ENCODE measurements around the gene CLMP.

CLMP gene

GRCh38 chr11:123235117-123235655, 40.1 kb upstream of the CLMP start:
- Histone ChIP-seq H2BK12ac (ENCODE audit: low read length) (no peak overlapping the region), H4K8ac (ENCODE audit: low read depth, low read length) (no peak overlapping the region), H3K36me3 (replicated peaks in 1 of 2; ENCODE audit: control insufficient read depth in 2 of 2, insufficient read depth in 2 of 2, low read length in 2 of 2) (no peaks in the 10 kb centered on the region), H2AK5ac (ENCODE audit: low read depth, low read length) (no peak overlapping the region), H3K27me3 (ENCODE audit: control insufficient read depth in 3 of 3, insufficient read depth in 3 of 3, low read depth in 1 of 3, low read length in 3 of 3) (no peaks in the 10 kb centered on the region), H3K4me1 (ENCODE audit: control insufficient read depth in 2 of 2, insufficient read depth in 1 of 2, low read depth in 1 of 2, low read length in 2 of 2) (peaks cover 0 to 9% of the 10 kb centered on the region in 2 donors), H4K91ac (ENCODE audit: low read depth, low read length, poor library complexity) (no peak overlapping the region), H3K27ac (replicated peaks; ENCODE audit: low read length) (no peak overlapping the region), H2AFZ (ENCODE audit: low read length) (no peak overlapping the region), H3K23ac (ENCODE audit: low read depth, low read length, poor library complexity) (no peak overlapping the region), H3K9ac (ENCODE audit: low read depth, low read length, poor library complexity) (no peak overlapping the region), H2BK120ac (ENCODE audit: low read depth, low read length) (no peak overlapping the region), H3K18ac (ENCODE audit: low read length) (no peak overlapping the region), H3K4me2 (ENCODE audit: insufficient read depth, low read length, poor library complexity, severe bottlenecking) (no peak overlapping the region), H3K79me1 (ENCODE audit: low read depth, low read length) (no peaks in the 10 kb centered on the region), H3K14ac (ENCODE audit: low read length) (no peak overlapping the region), H2BK15ac (ENCODE audit: low read length) (no peak overlapping the region), H3K9me3 (replicated peaks in 1 of 2; ENCODE audit: control insufficient read depth in 2 of 2, insufficient read depth in 1 of 2, low read depth in 1 of 2, low read length in 2 of 2) (peaks cover 0 to 3% of the 10 kb centered on the region in 2 donors), H3K4me3 (ENCODE audit: low read length in 2 of 2) (no peak overlapping the region), H3K4ac (ENCODE audit: low read length) (no peak overlapping the region), H2BK5ac (ENCODE audit: low read length) (no peak overlapping the region)
- no peak for DNase-seq (ENCODE audit: low spot score)
- no CpG with 5 or more reads among the region's 12 CpGs for WGBS, 2 donors (ENCODE audit: extremely low coverage in 2 of 2, insufficient read length in 2 of 2, insufficient replicate concordance in 1 of 2)

GRCh38 chr11:123233975-123234334, 38.9 kb upstream of the CLMP start:
- Histone ChIP-seq H3K36me3 (replicated peaks in 1 of 2; ENCODE audit: control insufficient read depth in 2 of 2, insufficient read depth in 2 of 2, low read length in 2 of 2) (no peaks in the 10 kb centered on the region), H3K14ac (ENCODE audit: low read length) (no peak overlapping the region), H3K18ac (ENCODE audit: low read length) (no peak overlapping the region), H3K79me1 (ENCODE audit: low read depth, low read length) (no peaks in the 10 kb centered on the region), H4K8ac (ENCODE audit: low read depth, low read length) (no peak overlapping the region), H3K4me1 (ENCODE audit: control insufficient read depth in 2 of 2, insufficient read depth in 1 of 2, low read depth in 1 of 2, low read length in 2 of 2) (peaks cover 0 to 10% of the 10 kb centered on the region in 2 donors), H2BK12ac (ENCODE audit: low read length) (no peak overlapping the region), H4K91ac (ENCODE audit: low read depth, low read length, poor library complexity) (no peak overlapping the region), H3K23ac (ENCODE audit: low read depth, low read length, poor library complexity) (no peak overlapping the region), H2BK15ac (ENCODE audit: low read length) (no peak overlapping the region), H3K4me2 (ENCODE audit: insufficient read depth, low read length, poor library complexity, severe bottlenecking) (no peak overlapping the region), H3K4ac (ENCODE audit: low read length) (no peak overlapping the region), H3K9me3 (replicated peaks in 1 of 2; ENCODE audit: control insufficient read depth in 2 of 2, insufficient read depth in 1 of 2, low read depth in 1 of 2, low read length in 2 of 2) (peaks cover 0 to 3% of the 10 kb centered on the region in 2 donors), H3K27ac (replicated peaks; ENCODE audit: low read length) (no peak overlapping the region), H3K9ac (ENCODE audit: low read depth, low read length, poor library complexity) (no peak overlapping the region), H3K27me3 (ENCODE audit: control insufficient read depth in 3 of 3, insufficient read depth in 3 of 3, low read depth in 1 of 3, low read length in 3 of 3) (no peaks in the 10 kb centered on the region), H2BK5ac (ENCODE audit: low read length) (no peak overlapping the region), H3K4me3 (ENCODE audit: low read length in 2 of 2) (no peak overlapping the region), H2AFZ (ENCODE audit: low read length) (no peak overlapping the region), H2BK120ac (ENCODE audit: low read depth, low read length) (no peak overlapping the region), H2AK5ac (ENCODE audit: low read depth, low read length) (no peak overlapping the region)
- DNase-seq (ENCODE audit: low spot score) = no peak
- no CpG with 5 or more reads among the region's 3 CpGs for WGBS, 2 donors (ENCODE audit: extremely low coverage in 2 of 2, insufficient read length in 2 of 2, insufficient replicate concordance in 1 of 2)

- H2BK12ac ChIP-seq (ENCODE audit: low read length) = no peak overlapping the region
- H3K4me3 ChIP-seq (ENCODE audit: low read length in 2 of 2) = no peak overlapping the region
- H3K18ac ChIP-seq (ENCODE audit: low read length) = no peak overlapping the region
- no peak overlapping the region for H4K8ac ChIP-seq (ENCODE audit: low read depth, low read length)
- H2BK5ac ChIP-seq (ENCODE audit: low read length) = no peak overlapping the region
- DNase-seq (ENCODE audit: low spot score) = no peak
- H2AK5ac ChIP-seq (ENCODE audit: low read depth, low read length) = no peak overlapping the region
- H3K14ac ChIP-seq (ENCODE audit: low read length) = no peak overlapping the region
- H3K4me1 ChIP-seq (ENCODE audit: control insufficient read depth in 2 of 2, insufficient read depth in 1 of 2, low read depth in 1 of 2, low read length in 2 of 2) = peaks cover 4 to 16% of the 10 kb centered on the region in 2 donors
- no peak overlapping the region for H3K4ac ChIP-seq (ENCODE audit: low read length)
- no peak overlapping the region for H2BK120ac ChIP-seq (ENCODE audit: low read depth, low read length)
- H3K9ac ChIP-seq (ENCODE audit: low read depth, low read length, poor library complexity) = no peak overlapping the region
- H4K91ac ChIP-seq (ENCODE audit: low read depth, low read length, poor library complexity) = no peak overlapping the region
- H3K9me3 ChIP-seq (replicated peaks in 1 of 2; ENCODE audit: control insufficient read depth in 2 of 2, insufficient read depth in 1 of 2, low read depth in 1 of 2, low read length in 2 of 2) = peaks cover 0 to 3% of the 10 kb centered on the region in 2 donors
- no peaks in the 10 kb centered on the region for H3K27me3 ChIP-seq (ENCODE audit: control insufficient read depth in 3 of 3, insufficient read depth in 3 of 3, low read depth in 1 of 3, low read length in 3 of 3)
- H2BK15ac ChIP-seq (ENCODE audit: low read length) = no peak overlapping the region
- peak overlapping the region; percentile 61 for H2AFZ ChIP-seq (ENCODE audit: low read length)
- WGBS, 2 donors (ENCODE audit: extremely low coverage in 2 of 2, insufficient read length in 2 of 2, insufficient replicate concordance in 1 of 2) = no CpG with 5 or more reads among the region's 6 CpGs
- no peaks in the 10 kb centered on the region for H3K79me1 ChIP-seq (ENCODE audit: low read depth, low read length)
- no peak overlapping the region for H3K23ac ChIP-seq (ENCODE audit: low read depth, low read length, poor library complexity)
- no peaks in the 10 kb centered on the region for H3K36me3 ChIP-seq (replicated peaks in 1 of 2; ENCODE audit: control insufficient read depth in 2 of 2, insufficient read depth in 2 of 2, low read length in 2 of 2)
- no peak overlapping the region for H3K4me2 ChIP-seq (ENCODE audit: insufficient read depth, low read length, poor library complexity, severe bottlenecking)
- no peak overlapping the region for H3K27ac ChIP-seq (replicated peaks; ENCODE audit: low read length)
These were observed 38.4 kb upstream of the CLMP start for GRCh38 chr11:123233280-123233974.

GRCh38 chr11:123231777-123232176, 36.7 kb upstream of the CLMP start:
- Histone ChIP-seq H3K27me3 (ENCODE audit: control insufficient read depth in 3 of 3, insufficient read depth in 3 of 3, low read depth in 1 of 3, low read length in 3 of 3) (no peaks in the 10 kb centered on the region), H3K9ac (ENCODE audit: low read depth, low read length, poor library complexity) (no peak overlapping the region), H2AK5ac (ENCODE audit: low read depth, low read length) (no peak overlapping the region), H2BK15ac (ENCODE audit: low read length) (no peak overlapping the region), H3K79me1 (ENCODE audit: low read depth, low read length) (no peaks in the 10 kb centered on the region), H3K4ac (ENCODE audit: low read length) (no peak overlapping the region), H3K27ac (replicated peaks; ENCODE audit: low read length) (no peak overlapping the region), H3K23ac (ENCODE audit: low read depth, low read length, poor library complexity) (no peak overlapping the region), H3K36me3 (replicated peaks in 1 of 2; ENCODE audit: control insufficient read depth in 2 of 2, insufficient read depth in 2 of 2, low read length in 2 of 2) (no peaks in the 10 kb centered on the region), H3K4me2 (ENCODE audit: insufficient read depth, low read length, poor library complexity, severe bottlenecking) (no peak overlapping the region), H2BK5ac (ENCODE audit: low read length) (no peak overlapping the region), H2AFZ (ENCODE audit: low read length) (no peak overlapping the region), H4K8ac (ENCODE audit: low read depth, low read length) (no peak overlapping the region), H2BK120ac (ENCODE audit: low read depth, low read length) (no peak overlapping the region), H3K14ac (ENCODE audit: low read length) (no peak overlapping the region), H3K4me1 (ENCODE audit: control insufficient read depth in 2 of 2, insufficient read depth in 1 of 2, low read depth in 1 of 2, low read length in 2 of 2) (peaks cover 8 to 26% of the 10 kb centered on the region in 2 donors), H3K18ac (ENCODE audit: low read length) (no peak overlapping the region), H3K4me3 (ENCODE audit: low read length in 2 of 2) (no peak overlapping the region), H3K9me3 (replicated peaks in 1 of 2; ENCODE audit: control insufficient read depth in 2 of 2, insufficient read depth in 1 of 2, low read depth in 1 of 2, low read length in 2 of 2) (peaks cover 0 to 3% of the 10 kb centered on the region in 2 donors), H2BK12ac (ENCODE audit: low read length) (no peak overlapping the region), H4K91ac (ENCODE audit: low read depth, low read length, poor library complexity) (no peak overlapping the region)
- WGBS, 2 donors (ENCODE audit: extremely low coverage in 2 of 2, insufficient read length in 2 of 2, insufficient replicate concordance in 1 of 2) = no CpG with 5 or more reads among the region's 3 CpGs
- no peak for DNase-seq (ENCODE audit: low spot score)

Data from neuronal stem cell (in vitro differentiated cells).